Left lung (tissue), 10 donors: ENCODE results near the gene P2RY8. TPM values are rescaled to one million over a fixed set of nuclear protein-coding genes. Genes with fewer than 3 reads are reported as not detected.

ENCODE experiments used
- ATAC-seq: fragments of 200-7000 bp; cut with Tn5 transposase; one replicate; pipeline ENCODE4 v1.9.1; 2020; ENCODE audit warnings: moderate library complexity
- DNase-seq, 4 donors: peaks; one replicate each; pipeline ENCODE4 v3.0.0-alpha.2; 2013 to 2020
- H3K27ac ChIP-seq, 2 donors: fragments of 200-600 bp; sonication (generic) in 1 of 2; one replicate each; pipeline versions ENCODE4 v1.5.0 to v1.8.0; 2020 to 2021
- H3K27me3 ChIP-seq, 2 donors: fragments of 200-600 bp; sonication (generic) in 1 of 2; one replicate each; pipeline versions ENCODE4 v1.5.0 to v1.8.0; 2020 to 2021
- H3K36me3 ChIP-seq, 2 donors: fragments of 200-600 bp; sonication (generic) in 1 of 2; one replicate each; pipeline versions ENCODE4 v1.5.0 to v1.8.0; 2020 to 2021
- H3K4me1 ChIP-seq, 2 donors: fragments of 200-600 bp; one replicate each; pipeline ENCODE4 v1.8.0; 2021
- H3K4me3 ChIP-seq, 2 donors: fragments of 200-600 bp; sonication (generic) in 1 of 2; one replicate each; pipeline versions ENCODE4 v1.5.0 to v1.8.0; 2020 to 2021; ENCODE audit warnings: mild to moderate bottlenecking in 1 of 2
- H3K9me3 ChIP-seq, 2 donors: fragments of 200-600 bp; sonication (generic) in 1 of 2; one replicate each; pipeline versions ENCODE4 v1.5.0 to v1.8.0; 2020 to 2021
- CTCF ChIP-seq, 2 donors: fragments of 200-600 bp; sonication (generic) in 1 of 2; IDR thresholded peaks; one replicate each; pipeline versions ENCODE4 v1.5.0 to v1.8.0; 2021; ENCODE audit warnings: antibody characterized with exemption in 2 of 2
- intact Hi-C, 2 donors: fragments of 100-400 bp; cut with DNase I; formaldehyde crosslinking; loops; one replicate each; pipeline versions ENCODE4 v1.11.2 to v1.14.2; 2022
- polyA plus RNA-seq, 6 donors: library from polyadenylated mRNA; unstranded; fragments of 120-200 nt; gene quantifications; one replicate each; pipeline ENCODE4 v1.2.1, GENCODE V29; 2013; ENCODE audit not compliant: insufficient read length in 6 of 6
- total RNA-seq, 2 donors: library from RNA; stranded (reverse); fragmentation: NEBNext Ultra II Directional; extraction: Animal tissue kit (Norgen Biotek cat#: 25700); gene quantifications; one replicate each; pipeline ENCODE4 v1.2.1, GENCODE V29; 2021
- donor health status: DM: no; HTN: yes; CAD: no.
- donor health status: DM: no; HTN: no; CAD: no.

The P2RY8 gene
- total and polyA plus RNA-seq, 8 donors: 0.55 to 6.9 (median 0.69) TPM

- peak; percentile 53 for ATAC-seq
- TF ChIP-seq CTCF (IDR thresholded peaks at IDR 0.05): peak; percentile 97
- intact Hi-C loops: loop anchor here in 1 of 2 donors (10.0 kb wide), 1 partner anchor 121 kb away; no protein-coding TSS in a partner anchor
- Histone ChIP-seq H3K4me1 (peaks cover 0 to 12% of the 10 kb centered on the region in 2 donors), H3K9me3 (no peaks in the 10 kb centered on the region), H3K36me3 (no peaks in the 10 kb centered on the region), H3K4me3 (peak overlapping the region; percentile 19 to 61), H3K27ac (peak overlapping the region in 1 of 2 donors; percentile 64), H3K27me3 (no peaks in the 10 kb centered on the region)
- DNase-seq: peak; percentile 50 to 97 (median 84)
These were observed 82.8 kb downstream of the P2RY8 start for GRCh38 chrX:1453951-1454785.

- ATAC-seq: peak; percentile 4
- DNase-seq: no peak
- no peak for TF ChIP-seq CTCF (IDR thresholded peaks at IDR 0.05)
- Histone ChIP-seq H3K4me3 (peak overlapping the region; percentile 42 to 61), H3K4me1 (peaks cover 0 to 12% of the 10 kb centered on the region in 2 donors), H3K36me3 (no peaks in the 10 kb centered on the region), H3K27ac (peak overlapping the region in 1 of 2 donors; percentile 86), H3K9me3 (peaks cover 0 to 3% of the 10 kb centered on the region in 2 donors), H3K27me3 (no peaks in the 10 kb centered on the region)
- intact Hi-C loops: loop anchor here in 1 of 2 donors (10.0 kb wide), 1 partner anchor 121 kb away; no protein-coding TSS in a partner anchor
These were observed 83.6 kb downstream of the P2RY8 start for GRCh38 chrX:1453395-1453783.

GRCh38 chrX:1452516-1453394 is 84.2 kb downstream of the P2RY8 start, which contains the start of gene ASMTL:
TSS of gene ASMTL (minus strand) at chrX:1452909. CDS start at chrX:1452840, 69 bp downstream.
- H3K27ac ChIP-seq: peak within 1 kb of the TSS in 1 of 2 donors; percentile 86
- intact Hi-C loops: loop anchor here in 1 of 2 donors (10.0 kb wide), 1 partner anchor 122 kb away; no protein-coding TSS in a partner anchor
- no peaks in the 10 kb centered on the region for H3K36me3 ChIP-seq
- no peak for TF ChIP-seq CTCF (IDR thresholded peaks at IDR 0.05)
- peaks cover 0 to 3% of the 10 kb centered on the region in 2 donors for H3K9me3 ChIP-seq
- peak within 1 kb of the TSS; percentile 61 for H3K4me3 ChIP-seq
- peaks cover 0 to 12% of the 10 kb centered on the region in 2 donors for H3K4me1 ChIP-seq
- ATAC-seq (peak; percentile 93), DNase-seq (peak; percentile 98 to 100 (median 100))
- H3K27me3 ChIP-seq: no peaks in the 10 kb centered on the region

GRCh38 chrX:1451661-1452515 is 85.1 kb downstream of the P2RY8 start:
- ATAC-seq (no peak), DNase-seq (peak in 1 of 4 donors; percentile 44)
- H3K9me3 ChIP-seq: peaks cover 0 to 4% of the 10 kb centered on the region in 2 donors
- H3K36me3 ChIP-seq: no peaks in the 10 kb centered on the region
- H3K4me3 ChIP-seq: peak overlapping the region; percentile 61
- H3K27me3 ChIP-seq: no peaks in the 10 kb centered on the region
- TF ChIP-seq CTCF (IDR thresholded peaks at IDR 0.05): no peak
- intact Hi-C loops: loop anchor here in 1 of 2 donors (10.0 kb wide), 1 partner anchor 123 kb away; no protein-coding TSS in a partner anchor
- peak overlapping the region in 1 of 2 donors; percentile 81 for H3K27ac ChIP-seq
- peaks cover 0 to 12% of the 10 kb centered on the region in 2 donors for H3K4me1 ChIP-seq
